Endothelial cell of umbilical vein (primary cell): ENCODE data around the gene DNASE1. TPM values are rescaled to one million over a fixed set of nuclear protein-coding genes. Genes with fewer than 3 reads are reported as not detected.

Experiments used
- BruUV-seq: library from RNA; stranded (reverse); fragments of 400-500 nt; replicated peaks from 2 replicates; lab custom pipeline; 2021; lab: Mats Ljungman, UMichigan
- CTCF ChIA-PET: fragments of 300-600, 350-600 bp; sonication (Branson Sonifier 250); formaldehyde crosslinking; loops from one replicate; lab custom pipeline; 2021; ENCODE audit warnings: antibody characterized with exemption, inconsistent platforms; lab: Charles Lee
- POLR2A ChIA-PET: fragments of 300-600, 350-600 bp; sonication (Branson Sonifier 250); formaldehyde crosslinking; loops from one replicate; lab custom pipeline; 2021; ENCODE audit warnings: antibody characterized with exemption, inconsistent platforms; lab: Charles Lee
- DNase-seq: peaks from one replicate; pipeline ENCODE4 v3.0.0-alpha.2; 2011; ENCODE audit warnings: low read depth, low spot score
- FAIRE-seq: peaks from 2 replicates; lab custom pipeline; 2011; peaks lifted over from hg19 to GRCh38; lab: Jason Lieb, UNC
- H2AFZ ChIP-seq: 2 replicates; pipeline ENCODE4 v1.6.0; 2012; ENCODE audit warnings: low read depth, low read length, control low read depth, inconsistent platforms
- H3K27ac ChIP-seq: 2 replicates; pipeline ENCODE4 v1.5.1; 2011; ENCODE audit warnings: low read depth, mild to moderate bottlenecking, control low read depth, low read length, moderate library complexity; ENCODE audit not compliant: insufficient read depth
- H3K27me3 ChIP-seq, 2 experiments: 2 replicates each; pipeline versions ENCODE4 v1.6.0 to v1.6.1; 2011; ENCODE audit warnings: low read length in 2 of 2, mixed read lengths in 1 of 2; ENCODE audit not compliant: control insufficient read depth in 2 of 2, insufficient read depth in 2 of 2
- H3K36me3 ChIP-seq, 2 experiments: 2 replicates in 1 of 2; 3 replicates in 1 of 2; pipeline ENCODE4 v1.5.1; 2011; ENCODE audit warnings: low read length in 2 of 2, mild to moderate bottlenecking in 1 of 2, moderate library complexity in 1 of 2; ENCODE audit not compliant: control insufficient read depth in 2 of 2, insufficient read depth in 2 of 2; ENCODE audit errors: extremely low read depth in 1 of 2
- H3K4me1 ChIP-seq: 3 replicates; pipeline ENCODE4 v1.5.1; 2011; ENCODE audit warnings: mild to moderate bottlenecking, low read length; ENCODE audit not compliant: control insufficient read depth, insufficient read depth; ENCODE audit errors: extremely low read depth
- H3K4me2 ChIP-seq: 2 replicates; pipeline ENCODE4 v1.6.1; 2011; ENCODE audit warnings: low read length, control low read depth, mixed read lengths; ENCODE audit not compliant: insufficient read depth
- H3K4me3 ChIP-seq, 3 experiments: fragments of 200-600 bp in 1 of 3; sonication (generic), shearing (Covaris generic) in 1 of 3; replicated peaks in 1 of 3; 2 replicates each; pipeline ENCODE4 v1.5.1; 2011 to 2016; ENCODE audit warnings: control low read depth in 3 of 3, low read length in 3 of 3, mild to moderate bottlenecking in 2 of 3, inconsistent platforms in 1 of 3, low read depth in 1 of 3, moderate library complexity in 1 of 3; ENCODE audit not compliant: insufficient read depth in 1 of 3
- H3K79me2 ChIP-seq: 2 replicates; pipeline ENCODE4 v1.6.0; 2012; ENCODE audit warnings: low read length, inconsistent platforms; ENCODE audit not compliant: control insufficient read depth, insufficient read depth
- H3K9ac ChIP-seq: replicated peaks from 2 replicates; pipeline ENCODE3; 2011; ENCODE audit warnings: low read length, control low read depth; ENCODE audit not compliant: insufficient read depth; ENCODE audit errors: extremely low read depth
- H3K9me1 ChIP-seq: replicated peaks from 3 replicates; pipeline ENCODE4 v1.6.0; 2011; ENCODE audit warnings: mild to moderate bottlenecking, low read length; ENCODE audit not compliant: control insufficient read depth, insufficient read depth; ENCODE audit errors: extremely low read depth
- H3K9me3 ChIP-seq: replicated peaks from 2 replicates; pipeline ENCODE4 v1.5.1; 2012; ENCODE audit warnings: low read length, inconsistent platforms; ENCODE audit not compliant: control insufficient read depth, insufficient read depth
- H4K20me1 ChIP-seq: replicated peaks from 2 replicates; pipeline ENCODE3; 2011; ENCODE audit warnings: mild to moderate bottlenecking, low read length; ENCODE audit not compliant: control insufficient read depth, insufficient read depth; ENCODE audit errors: extremely low read depth
- CTCF ChIP-seq, 2 donors: IDR thresholded peaks; 1 replicate in 1 of 2; 2 replicates in 1 of 2; pipeline ENCODE4 v1.5.1; 2011; ENCODE audit warnings: low read length in 2 of 2, mild to moderate bottlenecking in 2 of 2, moderate library complexity in 2 of 2, control low read depth in 1 of 2, inconsistent platforms in 1 of 2, low read depth in 1 of 2; ENCODE audit not compliant: insufficient read depth in 1 of 2; ENCODE audit errors: extremely low read depth in 1 of 2
- EZH2 ChIP-seq: IDR thresholded peaks from 2 replicates; pipeline ENCODE4 v1.6.1; 2012; ENCODE audit warnings: borderline replicate concordance, low read depth, mild to moderate bottlenecking, moderate library complexity, low read length, inconsistent platforms; ENCODE audit not compliant: severe bottlenecking
- FOS ChIP-seq: IDR thresholded peaks from 2 replicates; pipeline ENCODE4 v1.6.1; 2011; ENCODE audit warnings: mild to moderate bottlenecking, low read length, moderate library complexity, borderline replicate concordance; ENCODE audit not compliant: insufficient read depth
- GATA2 ChIP-seq: IDR thresholded peaks from 2 replicates; pipeline ENCODE4 v1.7.0; 2011; ENCODE audit warnings: low read depth, mild to moderate bottlenecking, moderate library complexity, mixed read lengths, low read length; ENCODE audit not compliant: insufficient read length, insufficient read depth
- JUN ChIP-seq: IDR thresholded peaks from 2 replicates; pipeline ENCODE4 v1.6.1; 2011; ENCODE audit warnings: borderline replicate concordance, low read depth; ENCODE audit not compliant: insufficient read length, insufficient read depth
- MAX ChIP-seq: IDR thresholded peaks from 2 replicates; pipeline ENCODE4 v1.6.1; 2011; ENCODE audit not compliant: insufficient read depth, insufficient read length
- MYC ChIP-seq: IDR thresholded peaks from one replicate; pipeline ENCODE4 v1.6.1; 2011; ENCODE audit warnings: mild to moderate bottlenecking, low read depth, low read length
- POLR2A ChIP-seq: IDR thresholded peaks from 2 replicates; pipeline ENCODE4 v1.6.1; 2012; ENCODE audit warnings: low read depth, mild to moderate bottlenecking, control low read depth, low read length
- POLR2AphosphoS5 ChIP-seq: IDR thresholded peaks from 2 replicates; pipeline ENCODE4 v1.6.1; 2012; ENCODE audit warnings: low read depth, mild to moderate bottlenecking, control low read depth, low read length, moderate library complexity; ENCODE audit not compliant: insufficient read depth
- dilution Hi-C: fragments of 300-500 bp; cut with MboI; formaldehyde crosslinking; loops from one replicate; pipeline ENCODE4 v1.15.0; 2019; ENCODE audit warnings: low sequenced_read_pairs; ENCODE audit not compliant: extremely low pct_ligation_motif_present
- intact Hi-C: fragments of 100-400 bp; cut with micrococcal nuclease; formaldehyde crosslinking; loops from one replicate; pipeline ENCODE4 v1.10.0; 2022
- polyA plus RNA-seq, 4 experiments: library from polyadenylated mRNA; depleted of rRNA in 3 of 4; stranded (reverse) in 3 of 4; unstranded in 1 of 4; fragments of >200 nt; gene quantifications; 2 replicates each; pipeline versions ENCODE4 v1.2.1 to v1.2.3, GENCODE V29; 2011 to 2012; ENCODE audit warnings: missing spikeins in 1 of 4
- total RNA-seq: library from RNA; stranded (reverse); gene quantifications from 2 replicates; pipeline ENCODE4 v1.2.3, GENCODE V29; 2021

Gene DNASE1
- total and polyA plus RNA-seq, 2 donors (not counting 3 experiments of a cell fraction or from before 2014, with no cell fraction given), result 11.1 to 13.5 TPM

DNA sequence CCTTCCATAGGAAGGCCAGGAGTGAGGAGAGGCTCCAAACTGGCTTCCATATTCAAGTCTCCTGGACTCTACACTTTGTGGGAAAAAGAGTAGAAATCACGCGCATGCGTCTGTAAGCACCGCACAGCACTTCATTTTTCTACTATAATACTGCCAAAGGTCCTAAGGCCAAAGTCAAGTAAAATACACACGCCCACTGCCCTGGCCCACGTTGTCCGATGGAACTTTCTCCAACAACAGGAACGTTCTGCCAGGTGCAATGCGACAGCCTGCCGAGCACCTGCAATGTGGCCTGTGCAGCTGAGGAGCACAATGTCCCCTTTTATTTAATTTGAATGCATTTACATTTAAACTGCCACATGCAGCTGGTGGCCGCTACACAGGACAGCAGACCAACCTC is 23.5 kb downstream of the DNASE1 start:
- BruUV-seq, result no TSS peak
- H3K9me1 ChIP-seq, result no peaks in the 10 kb centered on the region
- no peak overlapping the region for H3K4me3 ChIP-seq
- no peaks in the 10 kb centered on the region for H3K27me3 ChIP-seq
- no peaks in the 10 kb centered on the region for H3K79me2 ChIP-seq
- H3K36me3 ChIP-seq, result peaks cover 5 to 18% of the 10 kb centered on the region in 2 experiments
- H3K9ac ChIP-seq, result no peak overlapping the region
- POLR2A ChIA-PET, result no interaction called here
- no peak for FAIRE-seq
- CTCF ChIA-PET, result interaction anchor here (0.9 to 3.8 kb wide), 5 partner anchors 10 to 51 kb away, joined by 3 to 29 read pairs (median 10); partner anchors contain the start of gene DNASE1
- no peak for DNase-seq
- intact Hi-C loops, result loop anchor here (1.0 kb wide), 2 partner anchors 12 to 39 kb away; partner anchors contain the start of gene TRAP1
- peaks cover 12% of the 10 kb centered on the region for H3K4me1 ChIP-seq
- no peak for TF ChIP-seq FOS
- TF ChIP-seq EZH2, result no peak
- no peak for TF ChIP-seq CTCF (IDR thresholded peaks at IDR 0.05; ENCODE audit: extremely low read depth in 1 of 2, insufficient read depth in 1 of 2, low read depth in 1 of 2, low read length in 2 of 2)
- no peak for TF ChIP-seq MYC
- TF ChIP-seq JUN, result no peak
- TF ChIP-seq POLR2AphosphoS5, result no peak
- no peak for TF ChIP-seq MAX
- no peak for TF ChIP-seq POLR2A
- TF ChIP-seq GATA2, result no peak
- no peak overlapping the region for H2AFZ ChIP-seq
- dilution Hi-C loops, result no loop called here
- no peak overlapping the region for H3K4me2 ChIP-seq
- no peak overlapping the region for H3K27ac ChIP-seq
- H4K20me1 ChIP-seq, result no peaks in the 10 kb centered on the region
- H3K9me3 ChIP-seq, result no peaks in the 10 kb centered on the region
